Measurements from ENCODE around the gene APOD. TPM values are rescaled to one million over a fixed set of nuclear protein-coding genes. Genes with fewer than 3 reads are reported as not detected.

Gene APOD
- total and polyA plus RNA-seq, 4 experiments from 2014 or later = not detected

- POLR2A ChIA-PET (ENCODE audit: partially characterized antibody) = interaction anchor here (0.8 to 1.5 kb wide), 2 partner anchors 9 to 17 kb away, joined by 3 to 9 read pairs; partner anchors contain the start of gene PPP1R2
- peaks cover 15% of the 10 kb centered on the region for H3K4me1 ChIP-seq (ENCODE audit: insufficient read depth, low read length)
- H3K27ac ChIP-seq (ENCODE audit: low read depth, low read length) = no peak overlapping the region
- H3K4me3 ChIP-seq (ENCODE audit: low read length in 2 of 2) = no peak overlapping the region
- no peaks in the 10 kb centered on the region for H3K9me3 Mint-ChIP-seq
- no peak for DNase-seq
- H3K27me3 ChIP-seq (ENCODE audit: insufficient read depth, low read length) = no peaks in the 10 kb centered on the region
- no peaks in the 10 kb centered on the region for H3K36me3 ChIP-seq (ENCODE audit: insufficient read depth, low read length)
- H3K4me1 Mint-ChIP-seq = peaks cover 18 to 27% (median 20%) of the 10 kb centered on the region in 4 donors
- H3K27me3 Mint-ChIP-seq = no peaks in the 10 kb centered on the region
- H3K9me3 ChIP-seq (ENCODE audit: control insufficient read depth in 1 of 2, low read length in 2 of 2) = no peaks in the 10 kb centered on the region
- H3K4me3 Mint-ChIP-seq = no peak overlapping the region
- intact Hi-C loops (cut with micrococcal nuclease) = no loop called here
- CTCF ChIA-PET (ENCODE audit: partially characterized antibody) = interaction anchor here (0.7 to 3.4 kb wide), 7 partner anchors 10 to 478 kb away, joined by 3 to 20 read pairs (median 3); no protein-coding TSS in a partner anchor
- no peaks in the 10 kb centered on the region for H3K36me3 Mint-ChIP-seq
- H3K27ac Mint-ChIP-seq = peak overlapping the region in 1 of 7 donors; percentile 36
Measured at GRCh38 chr3:195559723-195560409, 23.9 kb downstream of the APOD start.

- peaks cover 17% of the 10 kb centered on the region for H3K4me1 ChIP-seq (ENCODE audit: insufficient read depth, low read length)
- peak overlapping the region; percentile 6 to 81 (median 57) for H3K27ac Mint-ChIP-seq
- CTCF ChIA-PET (ENCODE audit: partially characterized antibody) = interaction anchor here (0.7 to 3.4 kb wide), 5 partner anchors 8 to 300 kb away, joined by 3 to 20 read pairs (median 5); partner anchors contain the start of gene XXYLT1
Measured at GRCh38 chr3:195558602-195559001, 25.1 kb downstream of the APOD start.

GRCh38 chr3:195557322-195557721 lies 26.4 kb downstream of the APOD start:
- Histone ChIP-seq H3K36me3 (ENCODE audit: insufficient read depth, low read length) (no peaks in the 10 kb centered on the region), H3K4me3 (ENCODE audit: low read length in 2 of 2) (no peak overlapping the region), H3K9me3 (ENCODE audit: control insufficient read depth in 1 of 2, low read length in 2 of 2) (no peaks in the 10 kb centered on the region), H3K27me3 (ENCODE audit: insufficient read depth, low read length) (no peaks in the 10 kb centered on the region), H3K27ac (ENCODE audit: low read depth, low read length) (no peak overlapping the region), H3K4me1 (ENCODE audit: insufficient read depth, low read length) (peaks cover 30% of the 10 kb centered on the region)
- H3K4me1 Mint-ChIP-seq = peaks cover 27 to 47% (median 37%) of the 10 kb centered on the region in 4 donors
- H3K4me3 Mint-ChIP-seq = no peak overlapping the region
- H3K9me3 Mint-ChIP-seq = no peaks in the 10 kb centered on the region
- intact Hi-C loops (cut with micrococcal nuclease) = loop anchor here (2.0 kb wide), 1 partner anchor 15 kb away; the partner anchor contains the start of gene PPP1R2
- H3K27ac Mint-ChIP-seq = peak overlapping the region in 1 of 7 donors; percentile 22
- no peak for DNase-seq
- no peaks in the 10 kb centered on the region for H3K27me3 Mint-ChIP-seq
- ChIA-PET CTCF (ENCODE audit: partially characterized antibody) (interaction anchor here (1.1 to 2.4 kb wide), 4 partner anchors 34 to 357 kb away, joined by 3 to 8 read pairs (median 4); no protein-coding TSS in a partner anchor), POLR2A (ENCODE audit: partially characterized antibody) (interaction anchor here (11.2 kb wide), 1 partner anchor 16 kb away, joined by 224 read pairs; the partner anchor contains the start of gene PPP1R2)
- no peaks in the 10 kb centered on the region for H3K36me3 Mint-ChIP-seq

More at GRCh38 chr3:195558602-195559001, 25.1 kb downstream of the APOD start:
- no peaks in the 10 kb centered on the region for H3K27me3 Mint-ChIP-seq
- POLR2A ChIA-PET (ENCODE audit: partially characterized antibody) = interaction anchor here (1.2 to 11.2 kb wide), 2 partner anchors 9 to 17 kb away, joined by 8 to 224 read pairs; partner anchors contain the start of gene PPP1R2
- no peak overlapping the region for H3K4me3 Mint-ChIP-seq
- H3K27ac ChIP-seq (ENCODE audit: low read depth, low read length) = no peak overlapping the region
- no peak overlapping the region for H3K4me3 ChIP-seq (ENCODE audit: low read length in 2 of 2)
- no peaks in the 10 kb centered on the region for H3K9me3 ChIP-seq (ENCODE audit: control insufficient read depth in 1 of 2, low read length in 2 of 2)
- intact Hi-C loops (cut with micrococcal nuclease) = loop anchor here (1.0 kb wide), 1 partner anchor 293 kb away; no protein-coding TSS in a partner anchor
- no peaks in the 10 kb centered on the region for H3K36me3 Mint-ChIP-seq
- H3K36me3 ChIP-seq (ENCODE audit: insufficient read depth, low read length) = no peaks in the 10 kb centered on the region
- no peaks in the 10 kb centered on the region for H3K27me3 ChIP-seq (ENCODE audit: insufficient read depth, low read length)
- peaks cover 19 to 34% (median 27%) of the 10 kb centered on the region in 4 donors for H3K4me1 Mint-ChIP-seq
- peak; percentile 57 to 66 (median 62) for DNase-seq
- H3K9me3 Mint-ChIP-seq = no peaks in the 10 kb centered on the region

GRCh38 chr3:195556390-195556789 lies 27.4 kb downstream of the APOD start:
- Mint-ChIP-seq H3K27me3 (no peaks in the 10 kb centered on the region), H3K27ac (peak overlapping the region; percentile 25 to 92 (median 73)), H3K36me3 (no peaks in the 10 kb centered on the region), H3K9me3 (no peaks in the 10 kb centered on the region), H3K4me1 (peaks cover 32 to 56% (median 46%) of the 10 kb centered on the region in 4 donors), H3K4me3 (peak overlapping the region in 1 of 8 donors; percentile 43)
- Histone ChIP-seq H3K4me3 (ENCODE audit: low read length in 2 of 2) (no peak overlapping the region), H3K36me3 (ENCODE audit: insufficient read depth, low read length) (no peaks in the 10 kb centered on the region), H3K4me1 (ENCODE audit: insufficient read depth, low read length) (peaks cover 39% of the 10 kb centered on the region), H3K27me3 (ENCODE audit: insufficient read depth, low read length) (no peaks in the 10 kb centered on the region), H3K27ac (ENCODE audit: low read depth, low read length) (no peak overlapping the region), H3K9me3 (ENCODE audit: control insufficient read depth in 1 of 2, low read length in 2 of 2) (no peaks in the 10 kb centered on the region)
- peak in 2 of 5 donors; percentile 28 to 48 for DNase-seq
- CTCF ChIA-PET (ENCODE audit: partially characterized antibody) = interaction anchor here (1.1 to 2.6 kb wide), 8 partner anchors 11 to 358 kb away, joined by 3 to 9 read pairs (median 5); partner anchors contain the start of gene XXYLT1
- POLR2A ChIA-PET (ENCODE audit: partially characterized antibody) = interaction anchor here (1.3 to 11.2 kb wide), 2 partner anchors 15 to 114 kb away, joined by 4 to 224 read pairs; partner anchors contain the start of gene PPP1R2
- intact Hi-C loops (cut with micrococcal nuclease) = loop anchor here (2.0 kb wide), 1 partner anchor 14 kb away; the partner anchor contains the start of gene PPP1R2

- no peaks in the 10 kb centered on the region for H3K36me3 ChIP-seq (ENCODE audit: insufficient read depth, low read length)
- H3K27ac ChIP-seq (ENCODE audit: low read depth, low read length) = no peak overlapping the region
- no peak overlapping the region for H3K4me3 ChIP-seq (ENCODE audit: low read length in 2 of 2)
- peak overlapping the region in 5 of 8 donors; percentile 21 to 80 (median 70) for H3K4me3 Mint-ChIP-seq
- intact Hi-C loops (cut with micrococcal nuclease) = no loop called here
- no peaks in the 10 kb centered on the region for H3K27me3 Mint-ChIP-seq
- peaks cover 40 to 67% (median 57%) of the 10 kb centered on the region in 4 donors for H3K4me1 Mint-ChIP-seq
- peak overlapping the region; percentile 70 to 96 (median 92) for H3K27ac Mint-ChIP-seq
- H3K9me3 ChIP-seq (ENCODE audit: control insufficient read depth in 1 of 2, low read length in 2 of 2) = no peaks in the 10 kb centered on the region
- H3K9me3 Mint-ChIP-seq = no peaks in the 10 kb centered on the region
- H3K36me3 Mint-ChIP-seq = no peaks in the 10 kb centered on the region
- ChIA-PET CTCF (ENCODE audit: partially characterized antibody) (interaction anchor here (1.3 to 2.6 kb wide), 6 partner anchors 9 to 296 kb away, joined by 4 to 9 read pairs (median 7); partner anchors contain the start of gene XXYLT1), POLR2A (ENCODE audit: partially characterized antibody) (interaction anchor here (1.3 to 11.2 kb wide), 2 partner anchors 13 to 113 kb away, joined by 4 to 224 read pairs; partner anchors contain the start of gene PPP1R2)
- H3K4me1 ChIP-seq (ENCODE audit: insufficient read depth, low read length) = peaks cover 52% of the 10 kb centered on the region
- DNase-seq = no peak
- no peaks in the 10 kb centered on the region for H3K27me3 ChIP-seq (ENCODE audit: insufficient read depth, low read length)
Measured at GRCh38 chr3:195555110-195555509, 28.6 kb downstream of the APOD start.

GRCh38 chr3:195554458-195554857 lies 29.3 kb downstream of the APOD start:
- no peak for DNase-seq
- intact Hi-C loops (cut with micrococcal nuclease) = loop anchor here (5.0 kb wide), 1 partner anchor 193 kb away; no protein-coding TSS in a partner anchor
- Mint-ChIP-seq H3K4me1 (peaks cover 43 to 73% (median 61%) of the 10 kb centered on the region in 4 donors), H3K9me3 (no peaks in the 10 kb centered on the region), H3K36me3 (no peaks in the 10 kb centered on the region), H3K27me3 (no peaks in the 10 kb centered on the region), H3K27ac (peak overlapping the region; percentile 27 to 94 (median 82)), H3K4me3 (peak overlapping the region in 3 of 8 donors; percentile 10 to 45 (median 17))
- no peaks in the 10 kb centered on the region for H3K9me3 ChIP-seq (ENCODE audit: control insufficient read depth in 1 of 2, low read length in 2 of 2)
- no peaks in the 10 kb centered on the region for H3K27me3 ChIP-seq (ENCODE audit: insufficient read depth, low read length)
- no peaks in the 10 kb centered on the region for H3K36me3 ChIP-seq (ENCODE audit: insufficient read depth, low read length)
- H3K4me1 ChIP-seq (ENCODE audit: insufficient read depth, low read length) = peaks cover 58% of the 10 kb centered on the region
- CTCF ChIA-PET (ENCODE audit: partially characterized antibody) = interaction anchor here (0.6 to 3.4 kb wide), 4 partner anchors 9 to 43 kb away, joined by 3 to 11 read pairs (median 7); no protein-coding TSS in a partner anchor
- POLR2A ChIA-PET (ENCODE audit: partially characterized antibody) = interaction anchor here (11.2 kb wide), 1 partner anchor 13 kb away, joined by 224 read pairs; the partner anchor contains the start of gene PPP1R2
- H3K4me3 ChIP-seq (ENCODE audit: low read length in 2 of 2) = no peak overlapping the region
- H3K27ac ChIP-seq (ENCODE audit: low read depth, low read length) = no peak overlapping the region

Data from CD4-positive, alpha-beta memory T cell (primary cell).